HepG2 (cell line): ENCODE data around the gene TBX5. TPM values are rescaled to one million over a fixed set of nuclear protein-coding genes. Genes with fewer than 3 reads are reported as not detected.

ENCODE experiments used
- ATAC-seq: fragments of 200-7000 bp; cut with Tn5 transposase; 3 replicates; pipeline ENCODE4 v1.9.1; 2020; ENCODE audit warnings: mild to moderate bottlenecking, moderate library complexity
- BruUV-seq: library from RNA; stranded (reverse); fragments of 400-500 nt; replicated peaks from 2 replicates; lab custom pipeline; 2021; lab: Mats Ljungman, UMichigan
- CTCF ChIA-PET: fragments of 300-600 bp; formaldehyde crosslinking; extraction: SDS; loops from one replicate; lab custom pipeline; 2021; ENCODE audit warnings: low total read pairs, inconsistent platforms, low intra/inter-chr PET ratio; lab: Yijun Ruan, JAX
- POLR2A ChIA-PET: fragments of 350-600 bp; sonication (Branson Sonifier 250); formaldehyde crosslinking; loops from one replicate; lab custom pipeline; 2020; ENCODE audit warnings: antibody characterized with exemption, inconsistent platforms; lab: Yijun Ruan, JAX
- DNase-seq: peaks from one replicate; pipeline ENCODE4 v3.0.0-alpha.2; 2015; ENCODE audit warnings: low spot score
- FAIRE-seq: peaks from 3 replicates; lab custom pipeline; 2011; peaks lifted over from hg19 to GRCh38; lab: Jason Lieb, UNC
- H2AFZ ChIP-seq: one replicate; pipeline ENCODE4 v1.6.1; 2011; ENCODE audit warnings: low read length, inconsistent platforms
- H3K27ac ChIP-seq: fragments of 300-600 bp; 3 replicates; pipeline ENCODE4 v1.8.0; 2011; ENCODE audit warnings: mixed run types, mild to moderate bottlenecking, mixed read lengths, low read length, inconsistent platforms; ENCODE audit not compliant: insufficient read depth; ENCODE audit errors: extremely low read length
- H3K27me3 ChIP-seq, 2 experiments: fragments of 200-600 bp in 1 of 2; 2 replicates in 1 of 2; 3 replicates in 1 of 2; pipeline versions ENCODE4 v1.6.0 to v1.8.0; 2011; ENCODE audit warnings: low read length in 2 of 2, mild to moderate bottlenecking in 2 of 2, moderate library complexity in 2 of 2, inconsistent platforms in 1 of 2; ENCODE audit not compliant: insufficient read depth in 2 of 2, control insufficient read depth in 1 of 2
- H3K36me3 ChIP-seq, 2 experiments: fragments of 200-600 bp in 1 of 2; replicated peaks in 1 of 2; 2 replicates in 1 of 2; 3 replicates in 1 of 2; pipeline versions ENCODE4 v1.5.1 to v1.8.0; 2011; ENCODE audit warnings: low read length in 2 of 2, inconsistent platforms in 1 of 2; ENCODE audit not compliant: insufficient read depth in 2 of 2, control insufficient read depth in 1 of 2
- H3K4me1 ChIP-seq: 2 replicates; pipeline ENCODE4 v1.5.1; 2012; ENCODE audit warnings: low read length, inconsistent platforms; ENCODE audit not compliant: insufficient read depth
- H3K4me2 ChIP-seq: 2 replicates; pipeline ENCODE4 v1.6.0; 2011; ENCODE audit warnings: low read depth, low read length, inconsistent platforms
- H3K4me3 ChIP-seq, 3 experiments: fragments of 200-600 bp in 1 of 3; sonication (generic), shearing (Covaris generic) in 1 of 3; replicated peaks in 1 of 3; 2 replicates each; pipeline ENCODE4 v1.5.1; 2011 to 2016; ENCODE audit warnings: low read length in 3 of 3, inconsistent platforms in 2 of 3, low read depth in 2 of 3, mild to moderate bottlenecking in 2 of 3, control low read depth in 1 of 3, mixed read lengths in 1 of 3; ENCODE audit not compliant: insufficient read depth in 1 of 3
- H3K79me2 ChIP-seq: one replicate; pipeline ENCODE4 v1.6.1; 2011; ENCODE audit warnings: low read length, inconsistent platforms; ENCODE audit not compliant: insufficient read depth
- H3K9ac ChIP-seq: 2 replicates; pipeline ENCODE4 v1.6.0; 2011; ENCODE audit warnings: mild to moderate bottlenecking, low read depth, low read length, inconsistent platforms; ENCODE audit not compliant: insufficient read depth
- H3K9me3 ChIP-seq: 2 replicates; pipeline ENCODE4 v1.5.1; 2012; ENCODE audit warnings: mild to moderate bottlenecking, low read length
- H4K20me1 ChIP-seq: 2 replicates; pipeline ENCODE4 v1.6.0; 2011; ENCODE audit warnings: inconsistent platforms, mild to moderate bottlenecking, low read length, moderate library complexity; ENCODE audit not compliant: insufficient read depth
- HIC2 ChIP-seq: sonication (generic); formaldehyde crosslinking; IDR thresholded peaks from 2 replicates; pipeline ENCODE4 v1.9.0; 2022; ENCODE audit warnings: low read depth, missing genetic modification reagents
- HMGXB4 ChIP-seq, 2 experiments: sonication (generic) in 1 of 2; formaldehyde crosslinking in 1 of 2; IDR thresholded peaks; 2 replicates each; pipeline versions ENCODE4 v1.4.0 to v1.6.1; 2018 to 2020; ENCODE audit warnings: missing genetic modification reagents in 2 of 2, borderline replicate concordance in 1 of 2, low read depth in 1 of 2, mild to moderate bottlenecking in 1 of 2, missing biosample characterization in 1 of 2
- KAT8 ChIP-seq: IDR thresholded peaks from 2 replicates; pipeline ENCODE4 v1.6.1; 2016; ENCODE audit warnings: missing genetic modification reagents, missing compliant biosample characterization
- NR2F2 ChIP-seq: IDR thresholded peaks from 2 replicates; pipeline ENCODE4 v1.6.1; 2012; ENCODE audit warnings: low read depth, inconsistent platforms, borderline replicate concordance
- POLR2AphosphoS2 ChIP-seq: IDR thresholded peaks from 2 replicates; pipeline ENCODE4 v1.6.1; 2011; ENCODE audit warnings: low read depth, low read length, improper control_type of control experiment
- SKI ChIP-seq: fragments of 450-650 bp; IDR thresholded peaks from one replicate; pipeline ENCODE4 v1.6.1; 2018; ENCODE audit warnings: mild to moderate bottlenecking; ENCODE audit not compliant: partially characterized antibody
- SNAPC2 ChIP-seq: sonication (generic); formaldehyde crosslinking; IDR thresholded peaks from 2 replicates; pipeline ENCODE4 v1.8.1; 2022; ENCODE audit warnings: mild to moderate bottlenecking, missing genetic modification reagents
- STAG1 ChIP-seq: sonication (generic); formaldehyde crosslinking; IDR thresholded peaks from 2 replicates; pipeline ENCODE4 v1.4.0; 2020; ENCODE audit warnings: missing genetic modification reagents
- ZFP36 ChIP-seq: fragments of 150-350 bp; IDR thresholded peaks from 2 replicates; pipeline ENCODE4 v1.6.1; 2018; ENCODE audit warnings: borderline replicate concordance, low read length, low read depth; ENCODE audit not compliant: partially characterized antibody
- ZNF180 ChIP-seq: sonication (generic); formaldehyde crosslinking; IDR thresholded peaks from 2 replicates; pipeline ENCODE4 v1.4.0; 2020; ENCODE audit warnings: low read depth, missing genetic modification reagents, borderline replicate concordance
- ZNF660 ChIP-seq: sonication (generic); formaldehyde crosslinking; IDR thresholded peaks from 2 replicates; pipeline ENCODE4 v1.5.1; 2020; ENCODE audit warnings: mild to moderate bottlenecking, low read depth, missing genetic modification reagents, borderline replicate concordance
- ZNF788 ChIP-seq: sonication (generic); formaldehyde crosslinking; IDR thresholded peaks from 2 replicates; pipeline ENCODE4 v1.5.0; 2020; ENCODE audit warnings: mild to moderate bottlenecking, missing genetic modification reagents, borderline replicate concordance
- ZZZ3 ChIP-seq: sonication (generic); formaldehyde crosslinking; IDR thresholded peaks from 2 replicates; pipeline ENCODE4 v1.4.0; 2020; ENCODE audit warnings: missing genetic modification reagents, mild to moderate bottlenecking, borderline replicate concordance
- whole genome bisulfite sequencing: methylation state at CpG from one replicate; pipeline ENCODE4 v1.1.6; 2017; ENCODE audit warnings: low lambda C conversion rate; 5-methylcytosine and 5-hydroxymethylcytosine counted together
- in situ Hi-C: cut with HindIII; loops from 2 replicates; pipeline ENCODE4 v1.10.0; 2017; ENCODE audit warnings: low pct_unique_long_range_greater_than_20kb; ENCODE audit not compliant: extremely low pct_ligation_motif_present
- intact Hi-C: fragments of 100-400 bp; cut with micrococcal nuclease; formaldehyde crosslinking; loops from one replicate; pipeline ENCODE4 v1.10.0; 2022; ENCODE audit not compliant: unreplicated experiment
- polyA plus RNA-seq, 8 experiments: library from polyadenylated mRNA; depleted of rRNA in 3 of 8; stranded (reverse) in 7 of 8; unstranded in 1 of 8; fragments of >200 nt; fragmentation: Illumina TruSeq in 4 of 8; extraction: Trizol in 4 of 8; gene quantifications; 2 replicates each; pipeline versions ENCODE4 v1.2.1 to v1.2.3, GENCODE V29; 2011 to 2016; ENCODE audit warnings: low read depth in 4 of 8, missing spikeins in 1 of 8, mixed read lengths in 1 of 8; ENCODE audit not compliant: insufficient read depth in 1 of 8
- total RNA-seq, 5 experiments: library from RNA; depleted of rRNA; stranded (reverse); fragments of >200 nt; fragmentation: Illumina TruSeq; extraction: Trizol; gene quantifications; 2 replicates each; pipeline ENCODE4 v1.2.3, GENCODE V29; 2016; ENCODE audit warnings: low read depth in 1 of 5

TBX5 gene
- total and polyA plus RNA-seq, 2 of the 13 experiments (the other 11 are each of a cell fraction or from before 2014, with no cell fraction given), result not detected

GRCh38 chr12:114442578-114442977 is 36.6 kb upstream of the TBX5 start (continued):
- TF ChIP-seq HIC2 (no peak), ZNF788 (CRISPR knock-in tag) (no peak), SKI (no peak), STAG1 (CRISPR knock-in tag) (no peak), SNAPC2 (no peak), ZNF660 (no peak)
- TF ChIP-seq, all 625 proteins: peak for 0

GRCh38 chr12:114441545-114441944 is 35.6 kb upstream of the TBX5 start:
- FAIRE-seq (no peak), ATAC-seq (no peak), DNase-seq (no peak)
- no peaks in the 10 kb centered on the region for H3K36me3 ChIP-seq
- no peak overlapping the region for H2AFZ ChIP-seq
- TF ChIP-seq POLR2AphosphoS2 (no peak), KAT8 (CRISPR knock-in tag) (no peak), NR2F2 (no peak), HMGXB4 (CRISPR knock-in tag; IDR thresholded peaks at IDR 0.05; ENCODE audit: borderline replicate concordance in 1 of 2, low read depth in 1 of 2) (no peak), ZZZ3 (CRISPR knock-in tag) (no peak), ZNF180 (no peak), ZFP36 (no peak)
- no peaks in the 10 kb centered on the region for H3K4me1 ChIP-seq
- ChIA-PET POLR2A (no interaction called here), CTCF (no interaction called here)
- H3K27me3 ChIP-seq, result peaks cover 5 to 75% of the 10 kb centered on the region in 2 experiments
- no TSS peak for BruUV-seq
- H4K20me1 ChIP-seq, result no peaks in the 10 kb centered on the region
- no peak overlapping the region for H3K27ac ChIP-seq
- H3K4me2 ChIP-seq, result no peak overlapping the region
- intact Hi-C loops (no loop called here), in situ Hi-C loops (no loop called here)
- no peaks in the 10 kb centered on the region for H3K9me3 ChIP-seq
- H3K4me3 ChIP-seq, result no peak overlapping the region
- 0% methylated on average over 3 of the region's 6 CpGs for WGBS
- no peaks in the 10 kb centered on the region for H3K79me2 ChIP-seq
- H3K9ac ChIP-seq, result no peak overlapping the region
